BE2C (cell line): ENCODE results near the gene PACSIN2.
"Not testable (repeated sequence)": the region's sequence is repeated elsewhere in the genome, so short reads cannot be mapped to it uniquely, and the experiment has no call there.

Experiments used
- DNase-seq: peaks from one replicate; pipeline ENCODE4 v3.0.0-alpha.2; 2020
- H3K27me3 ChIP-seq: fragments of 250-450 bp; sonication (Bioruptor Pico); 2 replicates; pipeline ENCODE4 v1.5.1; 2020; ENCODE audit warnings: mild to moderate bottlenecking
- H3K36me3 ChIP-seq: fragments of 250-450 bp; sonication (Bioruptor Pico); 2 replicates; pipeline ENCODE4 v1.5.1; 2020; ENCODE audit warnings: mild to moderate bottlenecking
- H3K4me1 ChIP-seq: fragments of 250-450 bp; sonication (Bioruptor Pico); 2 replicates; pipeline ENCODE4 v1.5.1; 2020
- H3K4me3 ChIP-seq: 2 replicates; pipeline ENCODE4 v1.5.1; 2011; ENCODE audit warnings: low read depth, low read length
- H3K9me3 ChIP-seq: fragments of 250-450 bp; sonication (Bioruptor Pico); 2 replicates; pipeline ENCODE4 v1.5.1; 2020
- TF ChIP-seq, protein P1 (sequence below): IDR thresholded peaks from 2 replicates; pipeline ENCODE4 v1.5.1; 2012; ENCODE audit warnings: mild to moderate bottlenecking, low read depth, low read length

The PACSIN2 gene

DNA sequence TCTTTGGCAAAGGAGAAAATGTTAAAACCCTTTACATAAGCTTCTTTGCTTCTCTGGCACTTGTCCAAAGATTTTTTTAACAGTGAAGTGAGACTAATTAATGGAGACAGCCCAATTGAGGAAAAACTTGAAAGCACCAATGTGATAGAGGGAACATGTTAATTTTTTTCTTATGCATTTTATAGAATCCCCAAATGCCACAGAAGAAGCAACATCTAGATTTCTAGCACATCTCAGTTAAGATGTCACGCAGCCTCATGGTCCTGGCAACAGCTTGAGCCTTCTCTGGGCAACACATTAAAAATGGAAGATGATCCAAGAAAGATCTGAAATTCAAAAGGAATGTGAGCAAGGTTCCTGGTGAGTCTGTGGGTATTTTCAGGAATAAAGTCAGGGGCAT is 48.5 kb downstream of the PACSIN2 start:
- no peak for DNase-seq
- H3K4me3 ChIP-seq = no peak overlapping the region
- TF ChIP-seq, protein P1, sequence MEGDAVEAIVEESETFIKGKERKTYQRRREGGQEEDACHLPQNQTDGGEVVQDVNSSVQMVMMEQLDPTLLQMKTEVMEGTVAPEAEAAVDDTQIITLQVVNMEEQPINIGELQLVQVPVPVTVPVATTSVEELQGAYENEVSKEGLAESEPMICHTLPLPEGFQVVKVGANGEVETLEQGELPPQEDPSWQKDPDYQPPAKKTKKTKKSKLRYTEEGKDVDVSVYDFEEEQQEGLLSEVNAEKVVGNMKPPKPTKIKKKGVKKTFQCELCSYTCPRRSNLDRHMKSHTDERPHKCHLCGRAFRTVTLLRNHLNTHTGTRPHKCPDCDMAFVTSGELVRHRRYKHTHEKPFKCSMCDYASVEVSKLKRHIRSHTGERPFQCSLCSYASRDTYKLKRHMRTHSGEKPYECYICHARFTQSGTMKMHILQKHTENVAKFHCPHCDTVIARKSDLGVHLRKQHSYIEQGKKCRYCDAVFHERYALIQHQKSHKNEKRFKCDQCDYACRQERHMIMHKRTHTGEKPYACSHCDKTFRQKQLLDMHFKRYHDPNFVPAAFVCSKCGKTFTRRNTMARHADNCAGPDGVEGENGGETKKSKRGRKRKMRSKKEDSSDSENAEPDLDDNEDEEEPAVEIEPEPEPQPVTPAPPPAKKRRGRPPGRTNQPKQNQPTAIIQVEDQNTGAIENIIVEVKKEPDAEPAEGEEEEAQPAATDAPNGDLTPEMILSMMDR = no peak
- H3K4me1 ChIP-seq = no peaks in the 10 kb centered on the region
- H3K36me3 ChIP-seq = no peaks in the 10 kb centered on the region
- H3K27me3 ChIP-seq = no peaks in the 10 kb centered on the region
- H3K9me3 ChIP-seq = no peaks in the 10 kb centered on the region

DNA sequence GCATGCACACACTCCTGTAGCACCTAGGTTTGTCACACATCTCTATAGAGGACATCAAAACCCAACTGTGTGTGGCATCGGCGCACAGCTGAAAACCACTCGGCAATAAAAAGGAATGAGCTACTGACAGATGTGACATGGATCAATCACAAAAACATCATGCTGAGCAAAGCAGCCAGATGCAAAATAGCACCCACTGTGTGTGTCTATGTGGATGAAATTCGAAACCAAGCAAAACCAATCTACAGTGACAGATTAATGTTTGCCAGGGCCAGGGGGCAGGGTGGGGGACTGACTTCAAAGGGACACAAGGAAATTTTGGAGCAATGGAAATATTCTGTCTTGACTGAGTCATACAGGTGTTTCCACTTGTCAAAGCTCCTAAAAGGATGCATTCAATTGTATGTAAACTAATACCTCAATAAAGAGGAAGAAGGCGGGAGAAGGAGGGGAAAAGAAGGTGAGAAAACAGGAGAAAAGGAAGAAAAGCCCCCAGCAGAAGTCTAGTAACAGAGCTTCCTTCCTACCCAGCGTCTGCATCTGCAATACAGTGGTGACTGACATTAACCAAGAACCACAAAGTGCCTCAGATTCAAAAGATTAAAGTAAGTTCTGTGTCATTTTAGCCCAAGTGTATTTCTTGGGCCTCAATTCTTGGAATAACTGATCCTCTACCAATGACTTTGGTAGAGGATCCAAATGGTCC is 49.8 kb downstream of the PACSIN2 start:
- no peak overlapping the region for H3K4me3 ChIP-seq

DNA sequence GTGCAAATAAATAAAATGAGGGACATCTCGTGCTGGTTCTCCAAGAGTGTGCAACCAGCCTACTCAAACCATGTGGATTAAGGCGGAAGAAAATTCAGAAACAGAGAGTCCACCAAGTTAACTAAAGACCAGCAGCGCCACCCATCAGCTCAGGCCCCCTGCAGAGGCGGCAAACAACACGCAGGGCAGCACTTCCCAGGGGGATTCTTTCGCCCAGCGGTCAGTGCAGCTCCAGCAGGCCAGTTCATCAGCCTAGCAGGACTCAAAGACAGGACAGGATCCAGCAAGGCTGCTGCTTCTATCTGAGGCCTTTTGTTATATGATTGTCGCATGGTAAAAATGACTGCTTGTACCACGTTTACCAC is 51.7 kb downstream of the PACSIN2 start:
- H3K36me3 ChIP-seq = no peaks in the 10 kb centered on the region
- DNase-seq = no peak
- TF ChIP-seq, protein P1 = no peak
- H3K4me1 ChIP-seq = peaks cover 23% of the 10 kb centered on the region
- no peaks in the 10 kb centered on the region for H3K9me3 ChIP-seq
- no peaks in the 10 kb centered on the region for H3K27me3 ChIP-seq
- no peak overlapping the region for H3K4me3 ChIP-seq

More for the DNA sequence above, 49.8 kb downstream of the PACSIN2 start:
- Histone ChIP-seq H3K36me3 (no peaks in the 10 kb centered on the region), H3K27me3 (no peaks in the 10 kb centered on the region), H3K4me1 (peaks cover 9% of the 10 kb centered on the region), H3K9me3 (no peaks in the 10 kb centered on the region)
- no peak for DNase-seq
- TF ChIP-seq, protein P1 = no peak

DNA sequence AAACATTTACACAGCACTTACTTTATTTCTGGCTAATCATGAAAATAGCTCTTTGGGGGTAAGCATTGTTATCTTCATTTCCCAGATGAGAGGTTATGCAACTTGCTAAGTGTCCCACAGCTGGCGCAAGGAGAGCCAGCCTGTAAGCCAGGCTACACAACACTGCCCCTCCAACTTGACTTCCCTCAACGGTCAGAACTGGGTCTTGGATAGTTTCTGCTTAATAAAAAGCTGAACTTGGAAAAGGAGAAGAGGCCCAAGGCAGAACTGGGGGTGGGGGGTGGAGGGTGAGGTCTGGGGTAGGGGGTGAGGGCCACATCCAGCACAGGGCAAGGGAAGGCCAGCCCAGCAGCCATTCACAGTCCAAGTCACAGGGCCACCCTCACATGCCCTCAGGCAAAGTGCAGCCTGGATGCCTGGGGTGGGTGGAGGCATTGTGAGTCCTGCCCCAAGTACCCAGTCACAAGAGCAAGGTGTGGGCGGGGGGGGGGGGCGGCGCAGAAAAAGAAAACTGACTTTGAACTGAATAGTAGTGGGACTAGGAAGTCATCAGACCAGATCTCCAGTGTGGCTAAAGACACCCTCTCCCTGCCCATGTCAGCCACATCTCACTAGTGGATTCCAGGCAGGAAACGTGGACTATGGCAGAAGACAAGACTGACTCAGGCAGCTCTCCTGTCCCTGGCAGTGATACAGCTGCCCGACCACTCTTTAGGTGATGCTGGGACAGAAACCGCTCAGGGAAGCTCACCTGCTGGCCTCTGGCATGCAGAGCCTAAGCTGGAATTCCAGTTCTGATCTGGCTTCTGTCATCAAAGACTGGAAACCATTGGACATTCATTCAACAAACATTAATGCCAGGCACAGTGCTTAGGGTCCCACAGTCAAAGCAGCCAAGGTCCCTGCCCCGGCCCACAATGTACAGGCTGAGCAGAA is 52.4 kb downstream of the PACSIN2 start:
- H3K27me3 ChIP-seq = no peaks in the 10 kb centered on the region
- no peak overlapping the region for H3K4me3 ChIP-seq
- TF ChIP-seq, protein P1 = no peak
- H3K9me3 ChIP-seq = no peaks in the 10 kb centered on the region
- DNase-seq = no peak
- peaks cover 27% of the 10 kb centered on the region for H3K4me1 ChIP-seq
- H3K36me3 ChIP-seq = no peaks in the 10 kb centered on the region

DNA sequence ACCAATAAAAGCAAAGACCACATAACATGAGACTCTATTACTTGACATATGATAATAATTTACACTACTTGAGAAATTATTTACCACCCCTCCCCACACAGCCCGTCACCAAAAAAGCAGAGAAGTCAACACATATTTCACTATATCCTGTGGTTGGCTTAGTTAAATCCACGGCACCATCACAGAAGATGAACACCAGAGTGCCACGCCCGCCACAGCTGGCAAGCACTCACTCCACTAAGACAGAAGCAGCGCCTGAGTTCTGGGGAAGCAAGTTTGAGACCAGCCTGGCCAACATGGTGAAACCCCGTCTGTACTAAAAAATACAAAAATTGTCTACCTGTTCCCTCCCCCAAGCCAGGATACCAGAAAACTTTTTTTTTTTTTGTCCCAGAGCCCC is 53.1 kb downstream of the PACSIN2 start:
- Histone ChIP-seq H3K27me3 (no peaks in the 10 kb centered on the region), H3K4me1 (peaks cover 34% of the 10 kb centered on the region), H3K4me3 (no peak overlapping the region), H3K36me3 (no peaks in the 10 kb centered on the region), H3K9me3 (no peaks in the 10 kb centered on the region)
- TF ChIP-seq, protein P1 = no peak
- no peak for DNase-seq

DNA sequence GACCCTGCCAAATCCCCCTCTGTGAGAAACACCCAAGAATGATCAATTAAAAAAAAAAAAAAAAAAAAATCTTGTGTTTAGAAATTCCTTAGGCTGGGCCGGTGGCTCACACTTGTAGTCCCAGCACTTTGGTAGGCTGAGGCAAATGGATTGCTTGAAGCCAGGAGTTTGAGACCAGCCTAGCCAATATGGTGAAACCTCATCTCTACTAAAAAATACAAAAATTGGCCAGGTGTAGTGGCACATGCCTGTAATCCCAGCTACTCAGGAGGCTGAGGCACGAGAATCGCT is 53.6 kb downstream of the PACSIN2 start:
- not testable (repeated sequence) for H3K9me3 ChIP-seq, DNase-seq, H3K27me3 ChIP-seq, H3K36me3 ChIP-seq, H3K4me3 ChIP-seq
- H3K4me1 ChIP-seq = peaks cover 34% of the 10 kb centered on the region
